ENCODE measurements around the gene CLIP1.

Gene CLIP1

DNA sequence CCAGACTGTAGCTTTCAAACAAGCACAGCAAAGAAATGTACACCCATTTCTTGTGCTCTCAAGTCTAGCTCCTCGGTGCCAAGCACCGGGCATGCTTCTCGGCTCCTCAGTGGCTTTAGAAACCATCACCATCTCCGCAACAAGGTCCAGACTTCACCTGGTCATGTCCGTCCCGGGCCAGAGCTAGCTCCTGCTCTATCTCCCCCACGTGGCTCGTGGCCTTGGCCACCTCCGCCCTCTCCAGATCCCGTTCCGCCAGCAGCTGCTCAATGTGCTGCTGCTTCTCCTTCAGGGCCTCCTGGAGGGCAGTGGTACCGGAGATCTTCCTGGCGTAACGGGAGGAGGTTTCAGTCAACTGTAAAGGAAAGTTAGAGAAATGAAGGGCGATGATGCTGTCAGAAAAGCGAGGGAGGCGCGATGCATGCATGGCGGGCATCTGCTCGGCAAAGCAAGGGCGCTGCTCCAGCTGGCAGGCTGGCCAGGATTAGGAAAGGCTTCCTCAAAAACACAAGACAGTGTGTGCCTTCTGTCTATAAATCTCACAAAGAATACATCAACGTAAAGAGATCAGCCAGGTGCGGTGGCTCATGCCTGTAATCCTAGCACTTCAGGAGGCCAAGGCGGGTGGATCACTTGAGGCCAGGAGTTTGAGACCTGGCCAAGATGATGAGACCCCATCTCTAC, 67.4 kb downstream of the CLIP1 start:
- no peak for DNase-seq

GRCh38 chr12:122352394-122352793, 70.1 kb downstream of the CLIP1 start:
- DNase-seq = no peak

DNA sequence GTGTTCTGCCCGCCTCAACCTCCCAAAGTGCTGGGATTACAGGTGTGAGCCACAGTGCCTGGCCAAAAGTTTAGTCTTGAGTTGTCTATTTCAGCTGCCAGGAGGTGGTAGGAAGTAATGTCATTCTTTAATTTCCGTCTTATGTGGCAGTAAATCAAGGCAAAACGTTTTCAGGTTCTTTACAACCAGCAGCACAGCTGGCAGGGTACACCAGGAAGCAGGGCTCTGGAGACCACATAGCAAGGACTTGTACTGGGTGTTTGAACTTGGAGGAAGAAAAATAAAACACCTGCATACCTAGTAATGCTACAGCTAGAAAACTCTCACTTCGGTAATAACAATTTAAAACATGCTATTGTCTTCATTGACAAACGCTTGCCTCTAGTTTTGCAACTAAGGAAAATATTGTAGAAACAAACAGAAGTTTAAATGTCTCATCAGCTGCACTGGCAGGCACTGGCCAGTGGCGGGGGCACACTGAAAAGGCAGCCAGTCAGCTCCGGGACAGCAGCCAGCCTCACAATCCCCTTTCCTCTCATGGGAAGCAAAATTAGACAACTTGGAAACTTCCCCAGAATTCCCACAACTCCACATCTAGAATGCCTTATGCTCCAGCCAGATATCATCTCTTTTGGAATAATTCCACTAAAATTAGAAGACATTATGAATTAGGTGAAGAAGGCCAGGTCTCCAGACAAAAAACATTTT, 72.2 kb downstream of the CLIP1 start:
- DNase-seq = no peak

DNA sequence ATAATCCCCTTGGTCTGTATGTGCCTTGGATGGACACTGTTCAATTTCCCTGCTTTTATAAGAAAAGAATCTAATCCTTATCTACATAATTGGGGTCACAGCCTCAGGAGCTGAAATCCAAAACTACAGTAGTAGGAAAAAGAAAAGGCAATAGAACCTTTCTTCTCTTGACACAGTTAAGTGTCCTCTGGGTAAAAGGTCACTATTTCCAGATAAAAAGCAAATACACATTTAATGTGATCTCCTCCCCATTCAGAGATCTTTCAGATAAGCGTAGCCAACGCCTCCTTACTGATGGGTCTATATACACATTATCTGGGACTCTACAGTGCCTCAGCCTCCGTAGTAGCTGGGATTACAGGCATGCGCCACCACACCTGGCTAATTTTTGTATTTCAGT, 73.4 kb downstream of the CLIP1 start:
- DNase-seq = no peak

GRCh38 chr12:122348505-122348904, 74.0 kb downstream of the CLIP1 start:
- DNase-seq = no peak

DNA sequence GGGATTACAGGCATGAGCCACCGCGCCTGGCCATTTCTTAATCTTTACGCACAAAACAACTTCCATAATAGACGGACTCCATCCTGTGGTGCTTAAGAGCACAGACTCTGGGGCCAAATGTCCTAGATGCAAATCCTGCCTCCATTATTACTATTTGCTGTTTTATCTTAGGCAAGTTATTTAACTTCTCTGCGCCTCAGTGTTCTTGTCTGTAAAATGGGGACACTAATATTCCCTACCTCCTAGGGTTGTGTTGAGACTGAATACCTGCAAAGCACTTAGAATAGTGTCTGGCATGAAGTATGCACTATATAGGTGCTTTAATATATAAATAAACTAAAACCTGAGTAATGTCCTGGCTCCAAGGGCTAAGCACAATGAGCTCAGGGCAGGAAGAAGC, 76.4 kb downstream of the CLIP1 start:
- no peak for DNase-seq

DNA sequence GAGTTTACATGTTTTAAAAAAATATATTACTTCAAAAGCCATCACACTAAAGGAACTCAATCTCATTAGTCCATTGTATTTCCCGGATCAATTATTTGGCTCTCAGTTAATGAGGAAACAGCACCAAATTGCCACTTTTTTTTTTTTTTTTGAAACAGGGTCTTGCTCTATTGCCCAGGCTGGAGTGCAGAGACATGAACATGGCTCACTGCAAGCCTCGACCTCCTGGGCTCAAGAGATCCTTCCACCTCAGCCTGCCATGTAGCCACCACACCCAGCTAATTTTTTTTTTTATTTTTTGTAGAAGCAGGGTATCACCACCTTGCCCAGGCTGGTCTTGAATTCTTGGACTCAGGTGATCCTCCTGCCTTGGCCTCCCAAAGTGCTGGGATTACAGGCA, 77.4 kb downstream of the CLIP1 start:
- DNase-seq = no peak

GRCh38 chr12:122336015-122336946, 86.2 kb downstream of the CLIP1 start:
- no peak for DNase-seq

GRCh38 chr12:122333142-122334087, 89.1 kb downstream of the CLIP1 start:
- DNase-seq = no peak

DNA sequence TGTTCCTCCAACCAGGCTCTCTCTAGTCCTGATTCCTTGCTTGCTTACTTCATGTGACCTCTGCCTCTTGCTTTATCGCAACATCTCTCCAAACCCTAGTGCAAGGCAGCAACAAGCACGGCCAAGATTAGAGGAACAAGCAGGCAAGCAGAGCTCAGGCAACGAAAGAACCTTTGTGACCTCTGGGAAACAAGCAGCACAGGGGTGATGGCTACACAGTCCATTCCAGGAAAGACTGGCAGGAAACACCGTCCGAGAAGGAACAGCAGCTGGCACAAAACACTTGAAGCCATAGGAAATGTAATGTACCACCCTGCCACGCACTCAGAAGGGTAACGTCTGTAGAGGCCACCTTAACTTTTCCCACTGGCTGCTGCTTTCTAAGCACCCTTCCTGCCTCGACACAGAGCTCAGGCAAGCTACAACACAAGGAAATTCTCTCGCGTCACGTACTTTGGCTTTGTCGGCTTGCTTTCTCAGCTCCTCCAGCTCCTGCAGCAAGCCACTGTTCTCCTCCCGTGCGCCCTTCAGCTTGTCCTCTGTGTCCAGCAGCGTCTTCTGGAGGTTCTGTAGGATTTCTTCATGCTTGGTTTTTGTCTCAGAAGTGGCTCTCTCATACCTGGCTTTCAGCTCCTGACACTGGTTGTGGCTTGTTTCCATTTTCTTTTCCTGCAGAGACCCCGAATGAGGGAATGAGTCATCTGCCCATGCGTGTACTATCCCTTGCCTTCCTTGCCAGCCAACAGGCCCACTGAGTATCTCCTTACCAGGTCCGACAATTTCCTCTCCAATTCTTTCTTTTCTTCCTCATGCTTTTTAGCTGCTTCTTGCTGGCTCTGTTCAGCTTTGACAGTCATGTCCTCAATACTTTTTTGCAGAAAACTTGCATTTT, 94.7 kb downstream of the CLIP1 start:
- no peak for DNase-seq

- no peak for DNase-seq
These were observed 95.5 kb downstream of the CLIP1 start for GRCh38 chr12:122327014-122327413.

- DNase-seq = no peak
These were observed 95.9 kb downstream of the CLIP1 start for GRCh38 chr12:122326586-122326985.

GRCh38 chr12:122323311-122324019, 99.0 kb downstream of the CLIP1 start:
- no peak for DNase-seq

DNA sequence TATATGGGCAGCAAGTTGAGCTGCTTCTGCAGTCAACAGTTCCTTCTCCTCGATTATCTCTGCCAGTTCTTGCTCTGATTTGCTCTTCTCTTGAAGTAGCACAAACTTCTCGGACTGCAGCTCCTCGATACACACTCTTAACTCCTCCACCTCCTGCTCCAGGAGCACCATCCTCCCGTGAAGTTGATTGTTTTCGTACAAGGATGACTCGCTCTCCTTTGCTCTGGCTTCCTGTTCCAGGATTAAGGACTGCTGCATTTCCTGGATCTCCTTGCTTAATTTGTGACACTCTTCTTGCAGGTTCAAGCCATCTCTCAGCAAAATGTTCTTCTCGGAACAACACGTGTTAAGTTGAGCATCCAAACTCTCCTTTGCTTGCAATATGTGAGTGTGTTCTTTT, 100.0 kb downstream of the CLIP1 start:
- DNase-seq = no peak

DNA sequence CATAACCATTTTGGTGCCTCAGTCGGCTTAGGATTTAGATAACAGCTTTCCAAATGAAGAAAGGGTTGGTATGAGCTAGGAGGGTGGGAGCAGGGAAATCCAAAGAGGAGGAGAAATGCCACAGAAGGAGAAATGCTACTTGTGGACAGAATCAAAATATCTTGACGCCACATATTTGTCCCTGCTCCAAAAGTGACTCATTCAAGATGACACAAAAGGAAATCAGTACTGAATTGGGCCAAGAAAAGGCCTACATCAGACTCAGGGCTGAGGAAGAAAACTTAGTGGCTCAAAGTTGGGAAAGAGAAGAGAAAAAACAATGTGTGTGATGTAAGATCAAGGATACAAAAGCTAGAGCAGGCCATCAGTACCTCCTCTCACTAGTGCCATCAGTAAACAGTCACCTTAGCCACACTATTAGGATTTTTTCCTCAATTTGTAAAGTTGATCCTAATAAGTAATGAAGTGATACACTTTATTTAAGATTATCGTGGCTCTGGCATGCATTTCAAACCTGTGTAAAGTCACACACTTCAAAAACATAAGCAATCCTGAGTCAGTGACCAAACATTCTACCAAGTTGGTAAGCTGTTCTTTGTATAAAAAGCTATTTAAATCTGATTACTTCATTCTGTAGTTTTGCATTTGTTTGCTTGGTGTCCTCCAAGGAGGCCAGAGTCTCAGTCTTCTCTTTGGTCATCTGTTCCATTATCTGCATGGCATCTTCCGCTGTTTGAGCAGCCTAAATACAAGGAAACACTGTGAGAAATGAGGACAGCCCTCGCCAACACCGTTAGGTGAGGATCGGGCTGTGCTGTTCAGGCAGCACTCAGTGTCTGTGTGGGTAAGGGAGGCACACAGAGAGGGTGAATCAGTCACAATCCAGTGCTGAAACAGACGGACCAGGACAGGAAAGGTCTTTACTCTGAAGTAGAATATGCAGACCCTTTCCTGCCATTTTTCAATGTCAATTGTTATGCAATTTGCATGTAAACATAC, 103.6 kb downstream of the CLIP1 start:
- DNase-seq = no peak

DNA sequence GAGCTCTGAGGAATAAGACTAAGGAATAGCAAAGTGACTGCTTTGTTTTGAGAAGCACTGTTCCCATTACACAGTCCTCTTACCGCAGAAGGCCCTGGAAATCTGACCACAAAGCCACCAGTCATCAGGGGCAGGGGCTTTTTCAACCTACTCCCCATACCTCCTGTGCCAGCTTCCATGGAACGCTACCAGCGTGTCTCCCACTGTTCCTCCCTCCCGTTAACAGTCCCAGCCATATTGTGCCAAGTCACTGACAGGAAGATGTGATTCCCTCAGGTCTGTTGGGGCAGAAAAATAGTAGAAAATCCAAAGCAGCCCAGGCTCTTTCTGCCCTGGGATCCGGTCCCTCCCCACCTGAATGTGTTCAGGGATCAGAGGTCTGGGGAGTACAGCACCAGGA, 109.5 kb downstream of the CLIP1 start:
- no peak for DNase-seq

DNA sequence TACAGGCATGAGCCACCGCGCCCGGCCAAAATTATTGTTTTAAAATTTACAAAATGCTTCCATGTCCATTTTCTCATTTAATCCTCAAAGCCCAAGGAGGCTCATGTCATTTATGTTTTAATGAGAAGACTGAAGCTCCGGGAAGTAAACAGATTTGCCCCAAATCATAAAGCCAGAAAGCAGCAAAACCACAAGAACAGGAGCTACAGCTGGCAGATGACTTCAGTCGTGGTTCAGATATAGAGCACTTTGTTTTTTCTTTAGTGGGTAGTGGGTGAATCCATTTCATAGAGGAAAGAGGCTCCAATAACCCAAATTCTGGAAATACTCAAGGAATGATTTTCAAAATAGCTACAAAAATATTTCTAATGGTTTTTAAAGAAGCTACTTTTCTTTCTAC, 110.8 kb downstream of the CLIP1 start:
- no peak for DNase-seq

- no peak for DNase-seq
These were observed 111.7 kb downstream of the CLIP1 start for GRCh38 chr12:122310626-122311333.

All from NCI-H774 (cell line).